SK-N-SH treated with all-trans-retinoic acid at 6 μM for 48 hours (cell line): ENCODE data around the gene CRYGS.

Source experiments
- ARNTL ChIP-seq: fragments of 450-650 bp; formaldehyde crosslinking; IDR thresholded peaks from 2 replicates; pipeline ENCODE4 v1.5.0; 2020; ENCODE audit warnings: low read depth, mild to moderate bottlenecking, moderate library complexity, borderline replicate concordance
- BACH2 ChIP-seq: fragments of 250-450 bp; sonication (Bioruptor Pico); IDR thresholded peaks from 2 replicates; pipeline ENCODE4 v1.9.0; 2021; ENCODE audit warnings: mild to moderate bottlenecking, borderline replicate concordance
- CREB5 ChIP-seq: fragments of 250-450 bp; sonication (Bioruptor Pico); IDR thresholded peaks from 2 replicates; pipeline ENCODE4 v1.5.1; 2020; ENCODE audit warnings: low read depth, mild to moderate bottlenecking, moderate library complexity
- PPARA ChIP-seq: fragments of 250-450 bp; sonication (Bioruptor Pico); IDR thresholded peaks from 2 replicates; pipeline ENCODE4 v1.5.0; 2020; ENCODE audit warnings: mild to moderate bottlenecking, borderline replicate concordance
- RARB ChIP-seq: fragments of 250-450 bp; sonication (Bioruptor Pico); IDR thresholded peaks from 2 replicates; pipeline ENCODE4 v1.8.0; 2021; ENCODE audit warnings: mild to moderate bottlenecking, moderate library complexity
- TSHZ2 ChIP-seq: fragments of 250-450 bp; sonication (Bioruptor Pico); IDR thresholded peaks from 2 replicates; pipeline ENCODE4 v1.5.0; 2020; ENCODE audit warnings: mild to moderate bottlenecking, moderate library complexity
- ZFP3 ChIP-seq: fragments of 250-450 bp; sonication (Bioruptor Pico); IDR thresholded peaks from 2 replicates; pipeline ENCODE4 v1.5.0; 2020; ENCODE audit warnings: mild to moderate bottlenecking, moderate library complexity
- ZFP30 ChIP-seq: fragments of 450-650 bp; formaldehyde crosslinking; IDR thresholded peaks from 2 replicates; pipeline ENCODE4 v1.5.0; 2022; ENCODE audit warnings: mild to moderate bottlenecking, moderate library complexity
- TF ChIP-seq, protein P1 (sequence below): fragments of 250-450 bp; sonication (Bioruptor Pico); IDR thresholded peaks from 2 replicates; pipeline ENCODE4 v1.8.0; 2021; ENCODE audit warnings: low read depth, mild to moderate bottlenecking, moderate library complexity, borderline replicate concordance

DNA sequence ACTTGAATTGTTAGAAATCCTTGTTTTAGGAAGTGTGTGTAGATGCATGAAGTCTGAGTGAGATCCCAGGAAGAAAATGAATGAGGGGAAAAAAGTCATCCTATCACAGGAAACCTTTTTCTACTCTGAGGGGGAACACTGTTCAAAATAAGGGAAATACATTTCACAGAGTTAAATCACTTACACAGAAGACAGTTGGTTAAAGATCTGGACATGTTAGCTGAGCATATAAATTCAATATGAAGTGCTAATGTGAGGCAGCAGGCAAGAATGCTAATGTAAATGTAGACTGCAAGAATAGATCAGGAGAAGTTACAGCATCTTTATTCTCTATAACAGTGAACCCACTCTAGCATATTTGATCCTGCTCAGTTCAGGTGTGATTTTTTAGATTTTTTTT is 20.4 kb upstream of the CRYGS start:
- TF ChIP-seq, protein P1, sequence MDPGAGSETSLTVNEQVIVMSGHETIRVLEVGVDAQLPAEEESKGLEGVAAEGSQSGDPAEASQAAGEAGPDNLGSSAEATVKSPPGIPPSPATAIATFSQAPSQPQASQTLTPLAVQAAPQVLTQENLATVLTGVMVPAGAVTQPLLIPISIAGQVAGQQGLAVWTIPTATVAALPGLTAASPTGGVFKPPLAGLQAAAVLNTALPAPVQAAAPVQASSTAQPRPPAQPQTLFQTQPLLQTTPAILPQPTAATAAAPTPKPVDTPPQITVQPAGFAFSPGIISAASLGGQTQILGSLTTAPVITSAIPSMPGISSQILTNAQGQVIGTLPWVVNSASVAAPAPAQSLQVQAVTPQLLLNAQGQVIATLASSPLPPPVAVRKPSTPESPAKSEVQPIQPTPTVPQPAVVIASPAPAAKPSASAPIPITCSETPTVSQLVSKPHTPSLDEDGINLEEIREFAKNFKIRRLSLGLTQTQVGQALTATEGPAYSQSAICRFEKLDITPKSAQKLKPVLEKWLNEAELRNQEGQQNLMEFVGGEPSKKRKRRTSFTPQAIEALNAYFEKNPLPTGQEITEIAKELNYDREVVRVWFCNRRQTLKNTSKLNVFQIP (CRISPR knock-in tag) = no peak
- TF ChIP-seq RARB (CRISPR knock-in tag) = no peak
- no peak for TF ChIP-seq ARNTL (CRISPR knock-in tag)
- TF ChIP-seq ZFP3 (CRISPR knock-in tag) = no peak
- no peak for TF ChIP-seq ZFP30 (CRISPR knock-in tag)
- TF ChIP-seq BACH2 = no peak
- TF ChIP-seq TSHZ2 (CRISPR knock-in tag) = no peak
- TF ChIP-seq PPARA (CRISPR knock-in tag) = no peak
- no peak for TF ChIP-seq CREB5
